Neural progenitor cell (in vitro differentiated cells): ENCODE data around the gene MMUT. TPM values are rescaled to one million over a fixed set of nuclear protein-coding genes. Genes with fewer than 3 reads are reported as not detected.

Experiments used
- DNase-seq: peaks from one replicate; pipeline ENCODE4 v3.0.0-alpha.2; 2016; ENCODE audit warnings: low spot score
- H2AFZ ChIP-seq: fragments of 200-600 bp; sonication (generic); replicated peaks from 2 replicates; pipeline ENCODE4 v1.6.1; 2016; ENCODE audit warnings: antibody characterized with exemption
- H3F3A ChIP-seq: fragments of 200-600 bp; sonication (generic); 2 replicates; pipeline ENCODE4 v1.6.1; 2016; ENCODE audit warnings: antibody characterized with exemption, low read depth
- H3K27ac ChIP-seq: fragments of 200-600 bp; sonication (generic); 2 replicates; pipeline ENCODE4 v1.5.1; 2016; ENCODE audit warnings: mild to moderate bottlenecking
- H3K27me3 ChIP-seq: fragments of 200-600 bp; sonication (generic); 2 replicates; pipeline ENCODE4 v1.6.1; 2016; ENCODE audit warnings: mild to moderate bottlenecking, moderate library complexity
- H3K36me3 ChIP-seq: fragments of 200-600 bp; sonication (generic); 2 replicates; pipeline ENCODE4 v1.5.1; 2016
- H3K4me1 ChIP-seq: fragments of 200-600 bp; sonication (generic); 2 replicates; pipeline ENCODE4 v1.6.1; 2016; ENCODE audit warnings: mixed run types
- H3K4me2 ChIP-seq: fragments of 200-600 bp; sonication (generic); 2 replicates; pipeline ENCODE4 v1.6.1; 2016
- H3K4me3 ChIP-seq: fragments of 200-600 bp; sonication (generic); 2 replicates; pipeline ENCODE4 v1.5.1; 2016
- H3K79me2 ChIP-seq: fragments of 200-600 bp; sonication (generic); 2 replicates; pipeline ENCODE4 v1.6.1; 2016; ENCODE audit warnings: low read depth
- H3K9ac ChIP-seq: fragments of 200-600 bp; sonication (generic); 2 replicates; pipeline ENCODE4 v1.6.1; 2016
- H3K9me3 ChIP-seq: fragments of 200-600 bp; sonication (generic); 2 replicates; pipeline ENCODE4 v1.5.1; 2016; ENCODE audit warnings: low read depth
- H4K20me1 ChIP-seq: fragments of 200-600 bp; sonication (generic); 2 replicates; pipeline ENCODE4 v1.6.1; 2016; ENCODE audit warnings: low read depth
- H3K27ac Mint-ChIP-seq: 3 replicates; pipeline ENCODE4 v1.8.0; 2021; ENCODE audit warnings: mixed read lengths
- H3K27me3 Mint-ChIP-seq: 2 replicates; pipeline ENCODE4 v1.8.0; 2022; ENCODE audit warnings: low read depth, mild to moderate bottlenecking, inconsistent platforms, moderate library complexity, mixed read lengths; ENCODE audit not compliant: insufficient read depth
- H3K36me3 Mint-ChIP-seq: 3 replicates; pipeline ENCODE4 v1.8.0; 2021; ENCODE audit warnings: mixed read lengths
- H3K4me1 Mint-ChIP-seq: 3 replicates; pipeline ENCODE4 v1.8.0; 2021; ENCODE audit warnings: mixed read lengths
- H3K4me3 Mint-ChIP-seq: 3 replicates; pipeline ENCODE4 v1.8.0; 2021; ENCODE audit warnings: mild to moderate bottlenecking, moderate library complexity, mixed read lengths
- H3K9me3 Mint-ChIP-seq: 3 replicates; pipeline ENCODE4 v1.8.0; 2020; ENCODE audit warnings: mixed read lengths
- EZH2 ChIP-seq: fragments of 200-600 bp; sonication (generic); IDR thresholded peaks from 2 replicates; pipeline ENCODE4 v1.6.1; 2017; ENCODE audit warnings: antibody characterized with exemption, mild to moderate bottlenecking, moderate library complexity
- EZH2phosphoT487 ChIP-seq: fragments of 200-600 bp; sonication (generic); IDR thresholded peaks from 2 replicates; pipeline ENCODE4 v1.6.1; 2017; ENCODE audit warnings: antibody characterized with exemption
- total RNA-seq: library from RNA; depleted of rRNA; stranded (reverse); fragments of >200 nt; gene quantifications from 2 replicates; pipeline ENCODE4 v1.2.3, GENCODE V29; 2015; ENCODE audit warnings: low replicate concordance
- TF ChIP-seq, protein P1 (sequence below): fragments of 200-600 bp; sonication (generic); IDR thresholded peaks from 2 replicates; pipeline ENCODE4 v1.5.1; 2017; ENCODE audit warnings: antibody characterized with exemption, mild to moderate bottlenecking

The MMUT gene
- total RNA-seq, 1 donor from 2014 or later = 23.9 TPM

- Mint-ChIP-seq H3K9me3 (peaks cover 7% of the 10 kb centered on the region), H3K27ac (no peak overlapping the region), H3K4me1 (no peaks in the 10 kb centered on the region), H3K27me3 (no peaks in the 10 kb centered on the region), H3K36me3 (no peaks in the 10 kb centered on the region), H3K4me3 (no peak overlapping the region)
- Histone ChIP-seq H3K4me1 (no peaks in the 10 kb centered on the region), H2AFZ (no peak overlapping the region), H3K36me3 (no peaks in the 10 kb centered on the region), H3K79me2 (no peaks in the 10 kb centered on the region), H3K27ac (no peak overlapping the region), H3F3A (no peaks in the 10 kb centered on the region), H3K27me3 (no peaks in the 10 kb centered on the region), H3K9me3 (no peaks in the 10 kb centered on the region), H4K20me1 (no peaks in the 10 kb centered on the region), H3K9ac (no peak overlapping the region), H3K4me3 (no peak overlapping the region), H3K4me2 (no peak overlapping the region)
- no peak for DNase-seq
- TF ChIP-seq, protein P1, sequence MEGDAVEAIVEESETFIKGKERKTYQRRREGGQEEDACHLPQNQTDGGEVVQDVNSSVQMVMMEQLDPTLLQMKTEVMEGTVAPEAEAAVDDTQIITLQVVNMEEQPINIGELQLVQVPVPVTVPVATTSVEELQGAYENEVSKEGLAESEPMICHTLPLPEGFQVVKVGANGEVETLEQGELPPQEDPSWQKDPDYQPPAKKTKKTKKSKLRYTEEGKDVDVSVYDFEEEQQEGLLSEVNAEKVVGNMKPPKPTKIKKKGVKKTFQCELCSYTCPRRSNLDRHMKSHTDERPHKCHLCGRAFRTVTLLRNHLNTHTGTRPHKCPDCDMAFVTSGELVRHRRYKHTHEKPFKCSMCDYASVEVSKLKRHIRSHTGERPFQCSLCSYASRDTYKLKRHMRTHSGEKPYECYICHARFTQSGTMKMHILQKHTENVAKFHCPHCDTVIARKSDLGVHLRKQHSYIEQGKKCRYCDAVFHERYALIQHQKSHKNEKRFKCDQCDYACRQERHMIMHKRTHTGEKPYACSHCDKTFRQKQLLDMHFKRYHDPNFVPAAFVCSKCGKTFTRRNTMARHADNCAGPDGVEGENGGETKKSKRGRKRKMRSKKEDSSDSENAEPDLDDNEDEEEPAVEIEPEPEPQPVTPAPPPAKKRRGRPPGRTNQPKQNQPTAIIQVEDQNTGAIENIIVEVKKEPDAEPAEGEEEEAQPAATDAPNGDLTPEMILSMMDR = no peak
- no peak for TF ChIP-seq EZH2phosphoT487
- TF ChIP-seq EZH2 = no peak
Measured at GRCh38 chr6:49504666-49505065, 41.6 kb upstream of the MMUT start.

- H3K9me3 Mint-ChIP-seq = no peaks in the 10 kb centered on the region
- TF ChIP-seq, protein P1 = no peak
- TF ChIP-seq EZH2 = no peak
- TF ChIP-seq EZH2phosphoT487 = no peak
- no peak within 1 kb of the TSS for H2AFZ ChIP-seq
- H3K27me3 Mint-ChIP-seq = no peaks in the 10 kb centered on the region
- H3K27ac ChIP-seq = no peak within 1 kb of the TSS
- H3F3A ChIP-seq = no peaks in the 10 kb centered on the region
- H3K36me3 Mint-ChIP-seq = no peaks in the 10 kb centered on the region
- H3K4me3 Mint-ChIP-seq = no peak within 1 kb of the TSS
- DNase-seq = no peak
- no peak within 1 kb of the TSS for H3K4me2 ChIP-seq
- H3K36me3 ChIP-seq = no peaks in the 10 kb centered on the region
- no peaks in the 10 kb centered on the region for H3K27me3 ChIP-seq
- H3K79me2 ChIP-seq = no peaks in the 10 kb centered on the region
- no peak within 1 kb of the TSS for H3K9ac ChIP-seq
- no peak within 1 kb of the TSS for H3K27ac Mint-ChIP-seq
- H4K20me1 ChIP-seq = no peaks in the 10 kb centered on the region
- H3K4me3 ChIP-seq = no peak within 1 kb of the TSS
- no peaks in the 10 kb centered on the region for H3K9me3 ChIP-seq
- no peaks in the 10 kb centered on the region for H3K4me1 Mint-ChIP-seq
- no peaks in the 10 kb centered on the region for H3K4me1 ChIP-seq
Measured at GRCh38 chr6:49499623-49500022, 36.6 kb upstream of the MMUT start, which contains the start of gene GLYATL3. TSS of gene GLYATL3 (plus strand) at chr6:49499923. CDS start at chr6:49511991, 12,068 bp downstream.

- Mint-ChIP-seq H3K9me3 (no peaks in the 10 kb centered on the region), H3K4me1 (no peaks in the 10 kb centered on the region), H3K4me3 (no peak overlapping the region), H3K27me3 (no peaks in the 10 kb centered on the region), H3K36me3 (no peaks in the 10 kb centered on the region), H3K27ac (no peak overlapping the region)
- Histone ChIP-seq H3K79me2 (no peaks in the 10 kb centered on the region), H3K27me3 (no peaks in the 10 kb centered on the region), H3K4me1 (no peaks in the 10 kb centered on the region), H3F3A (no peaks in the 10 kb centered on the region), H3K4me2 (no peak overlapping the region), H3K4me3 (no peak overlapping the region), H3K9ac (no peak overlapping the region), H2AFZ (no peak overlapping the region), H4K20me1 (no peaks in the 10 kb centered on the region), H3K9me3 (no peaks in the 10 kb centered on the region), H3K27ac (no peak overlapping the region), H3K36me3 (no peaks in the 10 kb centered on the region)
- no peak for DNase-seq
- TF ChIP-seq, protein P1 = no peak
- no peak for TF ChIP-seq EZH2phosphoT487
- TF ChIP-seq EZH2 = no peak
Measured at GRCh38 chr6:49499126-49499525, 36.1 kb upstream of the MMUT start.
